ENCODE results near the gene GPC4.

The GPC4 gene

GRCh38 chrX:133394765-133395164, 20.5 kb downstream of the GPC4 start:
- FAIRE-seq (no peak), DNase-seq (ENCODE audit: insufficient read length, low spot score) (no peak)
- TF ChIP-seq, protein P1, sequence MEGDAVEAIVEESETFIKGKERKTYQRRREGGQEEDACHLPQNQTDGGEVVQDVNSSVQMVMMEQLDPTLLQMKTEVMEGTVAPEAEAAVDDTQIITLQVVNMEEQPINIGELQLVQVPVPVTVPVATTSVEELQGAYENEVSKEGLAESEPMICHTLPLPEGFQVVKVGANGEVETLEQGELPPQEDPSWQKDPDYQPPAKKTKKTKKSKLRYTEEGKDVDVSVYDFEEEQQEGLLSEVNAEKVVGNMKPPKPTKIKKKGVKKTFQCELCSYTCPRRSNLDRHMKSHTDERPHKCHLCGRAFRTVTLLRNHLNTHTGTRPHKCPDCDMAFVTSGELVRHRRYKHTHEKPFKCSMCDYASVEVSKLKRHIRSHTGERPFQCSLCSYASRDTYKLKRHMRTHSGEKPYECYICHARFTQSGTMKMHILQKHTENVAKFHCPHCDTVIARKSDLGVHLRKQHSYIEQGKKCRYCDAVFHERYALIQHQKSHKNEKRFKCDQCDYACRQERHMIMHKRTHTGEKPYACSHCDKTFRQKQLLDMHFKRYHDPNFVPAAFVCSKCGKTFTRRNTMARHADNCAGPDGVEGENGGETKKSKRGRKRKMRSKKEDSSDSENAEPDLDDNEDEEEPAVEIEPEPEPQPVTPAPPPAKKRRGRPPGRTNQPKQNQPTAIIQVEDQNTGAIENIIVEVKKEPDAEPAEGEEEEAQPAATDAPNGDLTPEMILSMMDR (IDR thresholded peaks at IDR 0.05; ENCODE audit: insufficient read depth, missing control alignments) = no peak

DNA sequence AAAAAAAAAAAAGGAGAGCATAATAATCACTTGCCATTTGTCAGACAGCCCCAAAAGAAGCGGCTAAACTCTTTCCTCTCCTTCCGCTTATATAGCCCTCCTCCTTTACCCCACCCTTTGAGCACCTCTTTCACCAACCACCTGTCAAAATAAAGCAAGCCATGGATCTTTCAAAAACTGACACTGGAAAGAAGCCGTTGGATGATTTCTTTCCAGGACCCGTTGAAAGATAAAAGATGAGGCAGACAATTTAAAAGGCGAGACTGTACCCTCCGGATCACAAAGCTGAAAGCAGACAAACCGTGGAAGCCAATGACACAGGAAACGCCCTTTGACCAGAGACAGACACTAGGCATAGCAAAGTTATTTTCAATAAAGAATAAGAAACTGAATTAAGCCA, 22.6 kb downstream of the GPC4 start:
- DNase-seq (ENCODE audit: insufficient read length, low spot score) (no peak), FAIRE-seq (no peak)
- TF ChIP-seq, protein P1 (IDR thresholded peaks at IDR 0.05; ENCODE audit: insufficient read depth, missing control alignments) = no peak

DNA sequence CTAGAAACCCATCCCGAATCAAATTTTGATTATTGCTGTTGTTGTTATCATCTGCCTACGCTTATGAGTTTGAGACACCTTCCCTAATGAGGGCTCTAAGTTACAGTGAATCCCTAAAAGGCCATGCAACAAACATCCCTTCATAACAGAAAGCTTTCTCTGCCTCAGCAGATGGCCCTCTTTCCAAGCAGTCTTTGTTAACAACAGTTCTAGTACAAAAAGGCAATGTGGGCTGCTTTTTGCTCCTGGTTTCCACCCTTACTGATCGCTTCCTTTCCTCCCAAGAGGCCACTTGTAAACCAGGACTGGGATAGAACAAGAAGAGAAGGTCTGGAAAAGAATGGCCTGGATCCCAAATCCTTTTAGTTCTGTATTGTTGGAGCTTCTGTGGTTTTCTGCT, 24.2 kb downstream of the GPC4 start:
- DNase-seq (ENCODE audit: insufficient read length, low spot score) (no peak), FAIRE-seq (no peak)
- TF ChIP-seq, protein P1 (IDR thresholded peaks at IDR 0.05; ENCODE audit: insufficient read depth, missing control alignments) = no peak

- TF ChIP-seq, protein P1 (IDR thresholded peaks at IDR 0.05; ENCODE audit: insufficient read depth, missing control alignments) = no peak
- FAIRE-seq (no peak), DNase-seq (ENCODE audit: insufficient read length, low spot score) (no peak)
Measured at GRCh38 chrX:133390676-133391075, 24.6 kb downstream of the GPC4 start.

GRCh38 chrX:133389975-133390374, 25.3 kb downstream of the GPC4 start:
- FAIRE-seq = no peak

DNA sequence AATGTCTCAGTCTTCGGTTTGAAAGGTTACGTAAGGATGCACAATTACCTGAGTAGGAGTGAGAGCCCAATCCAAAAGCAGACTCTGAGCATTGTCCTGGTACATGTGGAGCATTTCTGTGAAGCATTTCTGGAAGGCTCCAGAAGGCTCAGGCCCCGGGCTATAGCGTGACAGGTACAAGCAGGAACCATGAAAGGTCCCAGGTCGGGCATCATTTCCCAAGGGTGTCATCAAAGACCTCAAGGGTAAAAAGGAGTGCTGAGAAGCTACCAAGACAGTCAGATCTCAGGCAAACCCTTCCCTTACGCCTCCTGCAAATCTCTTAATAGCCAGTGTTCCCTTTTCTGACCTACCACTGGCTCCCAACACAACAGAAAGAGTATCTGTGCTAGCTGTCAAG, 30.8 kb downstream of the GPC4 start:
- FAIRE-seq = no peak
- TF ChIP-seq, protein P1 (IDR thresholded peaks at IDR 0.05; ENCODE audit: insufficient read depth, missing control alignments) = no peak
- DNase-seq (ENCODE audit: insufficient read length, low spot score) = no peak

More at GRCh38 chrX:133389975-133390374, 25.3 kb downstream of the GPC4 start:
- DNase-seq (ENCODE audit: insufficient read length, low spot score) = no peak
- TF ChIP-seq, protein P1 (IDR thresholded peaks at IDR 0.05; ENCODE audit: insufficient read depth, missing control alignments) = no peak

- DNase-seq (ENCODE audit: insufficient read length, low spot score) (no peak), FAIRE-seq (no peak)
- TF ChIP-seq, protein P1 (IDR thresholded peaks at IDR 0.05; ENCODE audit: insufficient read depth, missing control alignments) = no peak
Measured at GRCh38 chrX:133380711-133381619, 34.3 kb downstream of the GPC4 start.

Measured in D721Med (cell line).